HepG2 (cell line): ENCODE measurements around the gene SEMA4F. TPM values are rescaled to one million over a fixed set of nuclear protein-coding genes. Genes with fewer than 3 reads are reported as not detected.
A peak's percentile ranks its signal among the peaks of the same experiment; 100 is the strongest.

Experiments
- BHLHE40 ChIP-seq: IDR thresholded peaks from 2 replicates; pipeline ENCODE4 v1.6.1; 2011; ENCODE audit warnings: low read length, improper control_type of control experiment
- CENPBD1 ChIP-seq: sonication (generic); formaldehyde crosslinking; IDR thresholded peaks from 2 replicates; pipeline ENCODE4 v1.8.0; 2022; ENCODE audit warnings: missing genetic modification reagents, low read depth, mild to moderate bottlenecking, borderline replicate concordance
- ETS1 ChIP-seq: sonication (generic); formaldehyde crosslinking; IDR thresholded peaks from 2 replicates; pipeline ENCODE4 v1.4.0; 2020; ENCODE audit warnings: missing genetic modification reagents
- GMEB1 ChIP-seq: sonication (generic); formaldehyde crosslinking; IDR thresholded peaks from 2 replicates; pipeline ENCODE4 v1.5.1; 2020; ENCODE audit warnings: missing genetic modification reagents, mild to moderate bottlenecking, borderline replicate concordance
- HOXA3 ChIP-seq: sonication (generic); formaldehyde crosslinking; IDR thresholded peaks from 2 replicates; pipeline ENCODE4 v1.5.0; 2020; ENCODE audit warnings: missing genetic modification reagents
- KLF15 ChIP-seq: sonication (generic); formaldehyde crosslinking; IDR thresholded peaks from 2 replicates; pipeline ENCODE4 v1.8.1; 2023; ENCODE audit warnings: borderline replicate concordance, mild to moderate bottlenecking, inconsistent platforms, missing genetic modification reagents, mixed read lengths
- MAFK ChIP-seq, 2 experiments: IDR thresholded peaks in 1 of 2; conservative IDR thresholded peaks in 1 of 2; 2 replicates each; pipeline ENCODE4 v1.6.1; 2011; ENCODE audit warnings: improper control_type of control experiment in 2 of 2, low read length in 2 of 2
- PTBP1 ChIP-seq: fragments of 200-400 bp; formaldehyde crosslinking; IDR thresholded peaks from 2 replicates; pipeline ENCODE4 v1.6.1; 2018; ENCODE audit warnings: low read length, low read depth; ENCODE audit not compliant: poor library complexity, severe bottlenecking
- SIX1 ChIP-seq: sonication (generic); formaldehyde crosslinking; IDR thresholded peaks from 2 replicates; pipeline ENCODE4 v1.4.0; 2020; ENCODE audit warnings: missing genetic modification reagents, borderline replicate concordance
- SPEN ChIP-seq: sonication (generic); formaldehyde crosslinking; IDR thresholded peaks from 2 replicates; pipeline ENCODE4 v1.5.1; 2020; ENCODE audit warnings: low read depth, mild to moderate bottlenecking, missing genetic modification reagents
- ZNF329 ChIP-seq: sonication (generic); formaldehyde crosslinking; IDR thresholded peaks from 2 replicates; pipeline ENCODE4 v1.9.0; 2021; ENCODE audit warnings: low read depth, mild to moderate bottlenecking, missing genetic modification reagents
- ZNF354B ChIP-seq: sonication (generic); formaldehyde crosslinking; IDR thresholded peaks from 2 replicates; pipeline ENCODE4 v1.8.0; 2022; ENCODE audit warnings: mild to moderate bottlenecking, missing genetic modification reagents
- ZNF383 ChIP-seq: sonication (generic); formaldehyde crosslinking; IDR thresholded peaks from 2 replicates; pipeline ENCODE4 v1.4.0; 2020; ENCODE audit warnings: missing genetic modification reagents, mild to moderate bottlenecking, borderline replicate concordance
- ZNF572 ChIP-seq: sonication (generic); formaldehyde crosslinking; IDR thresholded peaks from 2 replicates; pipeline ENCODE4 v1.5.1; 2020; ENCODE audit warnings: mild to moderate bottlenecking, missing genetic modification reagents
- ZNF713 ChIP-seq: sonication (generic); formaldehyde crosslinking; IDR thresholded peaks from 2 replicates; pipeline ENCODE4 v1.4.0; 2020; ENCODE audit warnings: mild to moderate bottlenecking, missing genetic modification reagents
- ZNF766 ChIP-seq: sonication (generic); formaldehyde crosslinking; IDR thresholded peaks from 2 replicates; pipeline ENCODE4 v1.5.0; 2020; ENCODE audit warnings: missing genetic modification reagents, borderline replicate concordance
- polyA plus RNA-seq, 8 experiments: library from polyadenylated mRNA; depleted of rRNA in 3 of 8; stranded (reverse) in 7 of 8; unstranded in 1 of 8; fragments of >200 nt; fragmentation: Illumina TruSeq in 4 of 8; extraction: Trizol in 4 of 8; gene quantifications; 2 replicates each; pipeline versions ENCODE4 v1.2.1 to v1.2.3, GENCODE V29; 2011 to 2016; ENCODE audit warnings: low read depth in 4 of 8, missing spikeins in 1 of 8, mixed read lengths in 1 of 8; ENCODE audit not compliant: insufficient read depth in 1 of 8
- total RNA-seq, 5 experiments: library from RNA; depleted of rRNA; stranded (reverse); fragments of >200 nt; fragmentation: Illumina TruSeq; extraction: Trizol; gene quantifications; 2 replicates each; pipeline ENCODE4 v1.2.3, GENCODE V29; 2016; ENCODE audit warnings: low read depth in 1 of 5
- TF ChIP-seq, protein P1 (sequence below): sonication (generic); formaldehyde crosslinking; IDR thresholded peaks from 2 replicates; pipeline ENCODE4 v1.8.1; 2023; ENCODE audit warnings: mild to moderate bottlenecking, inconsistent platforms, moderate library complexity, missing genetic modification reagents, borderline replicate concordance
- TF ChIP-seq, protein P2 (sequence below): sonication (generic); formaldehyde crosslinking; IDR thresholded peaks from 2 replicates; pipeline ENCODE4 v1.4.0; 2020; ENCODE audit warnings: missing genetic modification reagents, mild to moderate bottlenecking, borderline replicate concordance
- TF ChIP-seq, protein P3 (sequence below): sonication (generic); formaldehyde crosslinking; IDR thresholded peaks from 2 replicates; pipeline ENCODE4 v1.4.0; 2020; ENCODE audit warnings: low read depth, mild to moderate bottlenecking, missing genetic modification reagents

Gene SEMA4F
- total and polyA plus RNA-seq, 2 of the 13 experiments (the other 11 are each of a cell fraction or from before 2014, with no cell fraction given): 7.1 to 10.3 TPM

DNA sequence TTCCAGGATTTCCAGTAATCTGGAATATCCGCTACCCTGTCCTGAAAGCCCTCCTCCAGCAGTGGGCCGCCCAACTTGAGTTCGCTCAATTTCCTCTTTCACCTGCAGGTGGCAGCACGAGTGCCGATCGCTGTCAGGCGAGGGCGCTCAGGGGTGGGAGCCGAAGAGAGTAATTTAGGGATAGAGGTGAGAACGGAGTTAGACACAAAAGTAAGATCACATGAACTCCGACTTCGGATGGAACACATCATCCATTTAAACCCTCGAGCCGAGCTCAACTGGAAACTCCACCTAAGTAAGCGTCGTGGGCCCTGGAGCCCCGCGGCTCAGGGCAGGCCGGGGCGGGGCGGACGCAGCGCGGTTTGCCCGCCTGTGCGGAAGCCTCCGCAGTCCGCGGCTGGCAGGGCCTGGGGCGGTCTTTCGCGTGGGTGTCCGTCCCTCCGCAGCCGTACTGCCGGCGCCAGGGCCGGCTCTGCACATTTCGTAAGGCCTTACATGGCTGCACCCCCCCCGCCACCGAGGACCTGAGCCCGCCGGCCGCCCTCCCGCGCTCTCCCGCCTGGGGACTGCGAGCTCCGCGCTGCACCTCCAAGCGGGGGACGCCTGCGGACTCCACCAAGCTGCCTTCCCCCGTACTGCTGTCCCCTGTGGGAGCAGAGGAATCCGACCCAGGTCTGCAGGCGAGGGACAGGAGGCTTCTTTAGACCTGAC is 61.2 kb downstream of the SEMA4F start (continued):
- TF ChIP-seq ETS1 (CRISPR knock-in tag) (no peak), MAFK (conservative IDR thresholded peaks at IDR 0.05 in 1 of 2, IDR thresholded peaks at IDR 0.05 in 1 of 2; ENCODE audit: low read length in 2 of 2) (no peak), KLF15 (CRISPR knock-in tag) (no peak; the same call in 1 of the 2 replicates), GMEB1 (CRISPR knock-in tag) (peak; percentile 35; the same call in 1 of the 2 replicates), SPEN (CRISPR knock-in tag) (peak; percentile 73), ZNF383 (CRISPR knock-in tag) (peak; percentile 83; the same call in 1 of the 2 replicates), ZNF329 (CRISPR knock-in tag) (no peak), SIX1 (CRISPR knock-in tag) (no peak), CENPBD1 (CRISPR knock-in tag) (no peak), ZNF766 (CRISPR knock-in tag) (no peak), ZNF713 (CRISPR knock-in tag) (0 out of 2 replicates have a peak, but pooled peaks have one; percentile 37), ZNF354B (no peak), HOXA3 (CRISPR knock-in tag) (no peak; the same call in 1 of the 2 replicates), PTBP1 (no peak), BHLHE40 (no peak), ZNF572 (CRISPR knock-in tag) (no peak)
- TF ChIP-seq, protein P1, sequence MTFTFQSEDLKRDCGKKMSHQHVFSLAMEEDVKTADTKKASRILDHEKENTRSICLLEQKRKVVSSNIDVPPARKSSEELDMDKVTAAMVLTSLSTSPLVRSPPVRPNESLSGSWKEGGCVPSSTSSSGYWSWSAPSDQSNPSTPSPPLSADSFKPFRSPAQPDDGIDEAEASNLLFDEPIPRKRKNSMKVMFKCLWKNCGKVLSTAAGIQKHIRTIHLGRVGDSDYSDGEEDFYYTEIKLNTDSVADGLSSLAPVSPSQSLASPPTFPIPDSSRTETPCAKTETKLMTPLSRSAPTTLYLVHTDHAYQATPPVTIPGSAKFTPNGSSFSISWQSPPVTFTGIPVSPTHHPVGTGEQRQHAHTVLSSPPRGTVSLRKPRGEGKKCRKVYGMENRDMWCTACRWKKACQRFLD (CRISPR knock-in tag): peak; percentile 85; the same call in 1 of the 2 replicates
- TF ChIP-seq, protein P2, sequence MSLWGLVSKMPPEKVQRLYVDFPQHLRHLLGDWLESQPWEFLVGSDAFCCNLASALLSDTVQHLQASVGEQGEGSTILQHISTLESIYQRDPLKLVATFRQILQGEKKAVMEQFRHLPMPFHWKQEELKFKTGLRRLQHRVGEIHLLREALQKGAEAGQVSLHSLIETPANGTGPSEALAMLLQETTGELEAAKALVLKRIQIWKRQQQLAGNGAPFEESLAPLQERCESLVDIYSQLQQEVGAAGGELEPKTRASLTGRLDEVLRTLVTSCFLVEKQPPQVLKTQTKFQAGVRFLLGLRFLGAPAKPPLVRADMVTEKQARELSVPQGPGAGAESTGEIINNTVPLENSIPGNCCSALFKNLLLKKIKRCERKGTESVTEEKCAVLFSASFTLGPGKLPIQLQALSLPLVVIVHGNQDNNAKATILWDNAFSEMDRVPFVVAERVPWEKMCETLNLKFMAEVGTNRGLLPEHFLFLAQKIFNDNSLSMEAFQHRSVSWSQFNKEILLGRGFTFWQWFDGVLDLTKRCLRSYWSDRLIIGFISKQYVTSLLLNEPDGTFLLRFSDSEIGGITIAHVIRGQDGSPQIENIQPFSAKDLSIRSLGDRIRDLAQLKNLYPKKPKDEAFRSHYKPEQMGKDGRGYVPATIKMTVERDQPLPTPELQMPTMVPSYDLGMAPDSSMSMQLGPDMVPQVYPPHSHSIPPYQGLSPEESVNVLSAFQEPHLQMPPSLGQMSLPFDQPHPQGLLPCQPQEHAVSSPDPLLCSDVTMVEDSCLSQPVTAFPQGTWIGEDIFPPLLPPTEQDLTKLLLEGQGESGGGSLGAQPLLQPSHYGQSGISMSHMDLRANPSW (CRISPR knock-in tag): 0 out of 2 replicates have a peak, but pooled peaks have one; percentile 42
- TF ChIP-seq, protein P3, sequence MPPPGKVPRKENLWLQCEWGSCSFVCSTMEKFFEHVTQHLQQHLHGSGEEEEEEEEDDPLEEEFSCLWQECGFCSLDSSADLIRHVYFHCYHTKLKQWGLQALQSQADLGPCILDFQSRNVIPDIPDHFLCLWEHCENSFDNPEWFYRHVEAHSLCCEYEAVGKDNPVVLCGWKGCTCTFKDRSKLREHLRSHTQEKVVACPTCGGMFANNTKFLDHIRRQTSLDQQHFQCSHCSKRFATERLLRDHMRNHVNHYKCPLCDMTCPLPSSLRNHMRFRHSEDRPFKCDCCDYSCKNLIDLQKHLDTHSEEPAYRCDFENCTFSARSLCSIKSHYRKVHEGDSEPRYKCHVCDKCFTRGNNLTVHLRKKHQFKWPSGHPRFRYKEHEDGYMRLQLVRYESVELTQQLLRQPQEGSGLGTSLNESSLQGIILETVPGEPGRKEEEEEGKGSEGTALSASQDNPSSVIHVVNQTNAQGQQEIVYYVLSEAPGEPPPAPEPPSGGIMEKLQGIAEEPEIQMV (CRISPR knock-in tag): peak; percentile 97
